Hypothalamus (tissue), 51 donors: Measurements from ENCODE around the gene CRYGN.

ENCODE experiments used
- DNase-seq, 51 donors: peaks; one replicate each; lab custom pipeline; 2025; lab: John Stamatoyannopoulos, UW

Gene CRYGN

DNA sequence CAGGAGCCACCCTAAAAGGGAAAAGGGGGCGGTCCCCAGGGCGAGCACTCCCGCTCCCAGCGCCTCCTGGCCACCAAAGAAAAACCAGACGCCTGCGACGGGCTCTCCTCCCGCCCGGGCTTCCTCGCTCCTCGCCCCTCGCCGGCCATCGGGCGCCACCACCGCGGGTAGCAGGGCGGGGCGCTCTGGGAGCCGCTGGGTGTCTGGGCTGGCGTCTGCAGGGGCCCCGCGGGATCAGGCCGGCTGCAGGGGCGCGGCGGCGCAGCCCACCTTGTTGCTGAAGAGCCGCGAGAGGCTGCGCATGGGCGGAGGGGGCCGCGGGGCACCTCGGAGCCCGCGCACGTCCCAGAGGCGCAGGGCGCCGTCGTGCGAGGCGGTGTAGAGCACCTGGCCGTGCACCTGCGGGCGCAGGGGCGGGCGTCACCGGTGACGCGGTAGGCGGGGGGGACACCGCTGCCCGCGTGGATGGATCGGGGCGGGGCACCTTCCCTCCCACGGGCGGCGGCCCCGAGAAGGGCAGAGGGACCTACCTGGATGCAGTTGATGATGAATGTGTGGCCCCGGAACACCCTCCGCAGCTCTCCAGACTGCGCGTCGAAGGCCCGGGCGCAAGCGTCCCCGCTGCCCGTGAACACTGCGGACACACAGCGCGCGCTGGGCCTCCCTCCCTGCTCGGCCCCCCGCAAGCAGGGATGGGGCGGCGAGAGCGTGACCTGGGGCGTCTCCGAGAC, 58.4 kb downstream of the CRYGN start:
- DNase-seq = no peak

DNA sequence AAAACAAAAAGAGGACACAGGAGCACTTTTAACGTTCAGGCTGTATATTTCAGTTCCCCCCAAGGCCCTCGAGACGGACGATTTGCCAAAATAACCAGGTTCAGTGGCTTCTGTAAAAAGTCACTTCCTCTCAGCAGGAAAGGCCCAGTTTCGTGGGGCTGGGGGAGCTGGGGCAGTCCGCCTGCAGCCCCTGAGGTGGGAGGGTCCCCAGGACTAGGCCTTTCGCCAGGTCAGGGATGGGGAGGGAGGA, 58.9 kb downstream of the CRYGN start:
- DNase-seq = no peak

GRCh38 chr7:151380199-151381097, 59.5 kb downstream of the CRYGN start:
- no peak for DNase-seq

- DNase-seq = no peak
These were observed 60.3 kb downstream of the CRYGN start for GRCh38 chr7:151379534-151380198.

DNA sequence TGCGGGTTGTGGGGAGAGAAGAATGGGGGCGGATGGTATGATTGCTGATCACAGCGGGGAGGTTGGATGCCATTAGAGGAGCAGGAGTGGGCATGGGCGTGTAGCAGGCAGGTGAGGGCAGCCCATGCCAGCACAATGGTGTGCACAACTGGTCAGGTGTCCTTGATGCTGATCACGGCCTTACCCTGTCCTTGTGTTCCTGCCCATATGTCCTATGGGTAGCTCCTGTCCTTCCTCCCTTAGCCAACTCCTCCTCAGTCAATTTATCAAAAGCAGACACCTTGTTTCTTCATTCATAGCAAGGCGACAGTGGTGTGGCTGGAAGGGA, 60.8 kb downstream of the CRYGN start:
- DNase-seq = no peak
